ENCODE data around the gene RBM34. TPM values are rescaled to one million over a fixed set of nuclear protein-coding genes. Genes with fewer than 3 reads are reported as not detected.

The RBM34 gene
- total and polyA plus RNA-seq, 9 donors, result 24.5 to 62.1 (median 56.1) TPM

Small RNA genes within 50 kb of the gene (microRNA-seq; reads per million reads assigned to microRNA genes)
- gene MIR4753, result 0 to 0.75 (median 0.16) reads per million in 3 donors

Small RNA genes within 50 kb of the gene (small RNA-seq; reads per million reads assigned to genes)
- gene AL732292.1 (not detected), gene MIR4753 (not detected), gene SNORA14B (2.8 reads per million, percentile 75 among the genes with 10 or more reads in this experiment)

Other genes starting within 250 kb of the RBM34 start
- gene TOMM20, start 32.4 kb downstream of the RBM34 start, total RNA-seq, result 100 to 1,000 TPM; 104 to 153 (median 118) TPM
- 100 to 1,000 TPM; 120 to 124 TPM for gene TOMM20, start 32.4 kb downstream of the RBM34 start, polyA plus RNA-seq
- gene ARID4B, start 166.9 kb upstream of the RBM34 start, total RNA-seq, result 10 to 100 TPM; 35.4 to 52.0 (median 44.6) TPM
- 10 to 100 TPM; 19.6 to 22.5 TPM for gene ARID4B, start 166.9 kb upstream of the RBM34 start, polyA plus RNA-seq
- gene GGPS1, start 167.3 kb upstream of the RBM34 start, total RNA-seq, result 10 to 100 TPM; 15.3 to 42.4 (median 31.7) TPM
- 10 to 100 TPM; 21.1 to 31.8 TPM for gene GGPS1, start 167.3 kb upstream of the RBM34 start, polyA plus RNA-seq
- 10 to 100 TPM; 11.8 to 25.5 (median 22.8) TPM for gene TBCE, start 206.2 kb upstream of the RBM34 start, total RNA-seq
- gene TBCE, start 206.2 kb upstream of the RBM34 start, polyA plus RNA-seq, result 10 to 100 TPM; 13.7 to 22.9 TPM